HCT116 (cell line): ENCODE data around the gene CHRNB2.

Experiments used
- CEBPB ChIP-seq: IDR thresholded peaks from 2 replicates; pipeline ENCODE4 v1.6.1; 2012; ENCODE audit warnings: low read depth
- EGR1 ChIP-seq: IDR thresholded peaks from 2 replicates; pipeline ENCODE4 v1.6.1; 2012; ENCODE audit warnings: low read depth
- ELF1 ChIP-seq: IDR thresholded peaks from 2 replicates; pipeline ENCODE4 v1.6.1; 2012; ENCODE audit warnings: low read depth, borderline replicate concordance
- EZH2 ChIP-seq: fragments of 200-600 bp; sonication (generic); IDR thresholded peaks from 2 replicates; pipeline ENCODE4 v1.6.1; 2017; ENCODE audit warnings: antibody characterized with exemption, mixed run types
- FOSL1 ChIP-seq: IDR thresholded peaks from 2 replicates; pipeline ENCODE4 v1.6.1; 2012; ENCODE audit warnings: low read depth
- POLR2A ChIP-seq: IDR thresholded peaks from 2 replicates; pipeline ENCODE4 v1.7.0; 2011; ENCODE audit warnings: borderline replicate concordance; ENCODE audit not compliant: insufficient read depth, insufficient read length; ENCODE audit errors: extremely low read depth
- POLR2AphosphoS5 ChIP-seq: IDR thresholded peaks from 2 replicates; pipeline ENCODE4 v1.6.1; 2011; ENCODE audit warnings: mild to moderate bottlenecking, low read depth, low read length, moderate library complexity
- REST ChIP-seq: IDR thresholded peaks from 2 replicates; pipeline ENCODE4 v1.6.1; 2012; ENCODE audit warnings: low read depth
- ZNF274 ChIP-seq: fragments of 200-500 bp; sonication (Bioruptor generic); IDR thresholded peaks from 2 replicates; pipeline ENCODE4 v1.6.1; 2014; ENCODE audit warnings: mild to moderate bottlenecking, low read depth, low read length, inconsistent platforms
- TF ChIP-seq, protein P1 (sequence below), 3 experiments: fragments of 200-600 bp in 1 of 3; sonication (generic) in 1 of 3; IDR thresholded peaks in 2 of 3; conservative IDR thresholded peaks in 1 of 3; 2 replicates each; pipeline ENCODE4 v1.5.1; 2012 to 2017; ENCODE audit warnings: low read depth in 2 of 3, low read length in 2 of 3, antibody characterized with exemption in 1 of 3, borderline replicate concordance in 1 of 3, control low read depth in 1 of 3, mild to moderate bottlenecking in 1 of 3, mixed read lengths in 1 of 3, mixed run types in 1 of 3, moderate library complexity in 1 of 3; ENCODE audit not compliant: insufficient read depth in 1 of 3
- TF ChIP-seq, protein P2 (sequence below): IDR thresholded peaks from 2 replicates; pipeline ENCODE4 v1.6.1; 2012

GRCh38 chr1:154621875-154622274 lies 54.3 kb downstream of the CHRNB2 start:
- TF ChIP-seq, protein P1, sequence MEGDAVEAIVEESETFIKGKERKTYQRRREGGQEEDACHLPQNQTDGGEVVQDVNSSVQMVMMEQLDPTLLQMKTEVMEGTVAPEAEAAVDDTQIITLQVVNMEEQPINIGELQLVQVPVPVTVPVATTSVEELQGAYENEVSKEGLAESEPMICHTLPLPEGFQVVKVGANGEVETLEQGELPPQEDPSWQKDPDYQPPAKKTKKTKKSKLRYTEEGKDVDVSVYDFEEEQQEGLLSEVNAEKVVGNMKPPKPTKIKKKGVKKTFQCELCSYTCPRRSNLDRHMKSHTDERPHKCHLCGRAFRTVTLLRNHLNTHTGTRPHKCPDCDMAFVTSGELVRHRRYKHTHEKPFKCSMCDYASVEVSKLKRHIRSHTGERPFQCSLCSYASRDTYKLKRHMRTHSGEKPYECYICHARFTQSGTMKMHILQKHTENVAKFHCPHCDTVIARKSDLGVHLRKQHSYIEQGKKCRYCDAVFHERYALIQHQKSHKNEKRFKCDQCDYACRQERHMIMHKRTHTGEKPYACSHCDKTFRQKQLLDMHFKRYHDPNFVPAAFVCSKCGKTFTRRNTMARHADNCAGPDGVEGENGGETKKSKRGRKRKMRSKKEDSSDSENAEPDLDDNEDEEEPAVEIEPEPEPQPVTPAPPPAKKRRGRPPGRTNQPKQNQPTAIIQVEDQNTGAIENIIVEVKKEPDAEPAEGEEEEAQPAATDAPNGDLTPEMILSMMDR (IDR thresholded peaks at IDR 0.05 in 2 of 3, conservative IDR thresholded peaks at IDR 0.05 in 1 of 3; ENCODE audit: borderline replicate concordance in 1 of 3, insufficient read depth in 1 of 3, low read depth in 2 of 3, low read length in 2 of 3) = no peak
- TF ChIP-seq, protein P2, sequence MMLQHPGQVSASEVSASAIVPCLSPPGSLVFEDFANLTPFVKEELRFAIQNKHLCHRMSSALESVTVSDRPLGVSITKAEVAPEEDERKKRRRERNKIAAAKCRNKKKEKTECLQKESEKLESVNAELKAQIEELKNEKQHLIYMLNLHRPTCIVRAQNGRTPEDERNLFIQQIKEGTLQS = no peak
- TF ChIP-seq POLR2AphosphoS5 (no peak), ELF1 (no peak), CEBPB (no peak), ZNF274 (no peak), FOSL1 (no peak), POLR2A (no peak), EGR1 (no peak), EZH2 (no peak), REST (no peak)
